Activated CD8-positive, alpha-beta T cell treated with anti-CD3 and anti-CD28 coated beads for 36 hours (primary cell): Measurements from ENCODE around the gene ZNF48. TPM values are rescaled to one million over a fixed set of nuclear protein-coding genes. Genes with fewer than 3 reads are reported as not detected.

Experiments
- ATAC-seq: fragments of 200-7000 bp; cut with Tn5 transposase; one replicate; pipeline ENCODE4 v1.10.0; 2021; ENCODE audit warnings: mild to moderate bottlenecking, moderate library complexity
- CTCF ChIA-PET: fragments of 350-600 bp; sonication (Branson Sonifier 250); formaldehyde crosslinking; loops from one replicate; lab custom pipeline; 2021; ENCODE audit warnings: antibody characterized with exemption; lab: Charles Lee
- POLR2A ChIA-PET: fragments of 350-600 bp; sonication (Branson Sonifier 250); formaldehyde crosslinking; loops from one replicate; lab custom pipeline; 2021; ENCODE audit warnings: antibody characterized with exemption; lab: Charles Lee
- DNase-seq: peaks from one replicate; pipeline ENCODE4 v3.0.0-alpha.2; 2020
- H3K27ac Mint-ChIP-seq: one replicate; pipeline ENCODE4 v1.8.0; 2021; ENCODE audit warnings: mild to moderate bottlenecking, mixed read lengths
- H3K27me3 Mint-ChIP-seq: one replicate; pipeline ENCODE4 v1.8.0; 2021; ENCODE audit warnings: mixed read lengths
- H3K36me3 Mint-ChIP-seq: one replicate; pipeline ENCODE4 v1.8.0; 2021; ENCODE audit warnings: low read depth, mixed read lengths
- H3K4me1 Mint-ChIP-seq: one replicate; pipeline ENCODE4 v1.8.0; 2021; ENCODE audit warnings: low read depth, mixed read lengths
- H3K4me3 Mint-ChIP-seq: one replicate; pipeline ENCODE4 v1.8.0; 2021; ENCODE audit warnings: mild to moderate bottlenecking, moderate library complexity, mixed read lengths
- H3K9me3 Mint-ChIP-seq: one replicate; pipeline ENCODE4 v1.8.0; 2021; ENCODE audit warnings: mixed read lengths
- intact Hi-C: fragments of 100-400 bp; cut with micrococcal nuclease; formaldehyde crosslinking; loops from one replicate; pipeline ENCODE4 v1.10.0; 2022
- total RNA-seq, 2 experiments: library from RNA; stranded (reverse); gene quantifications; one replicate each; pipeline ENCODE4 v1.2.3, GENCODE V29; 2021
- TF ChIP-seq, protein P1 (sequence below): fragments of 200-600 bp; IDR thresholded peaks from one replicate; pipeline ENCODE4 v1.8.0; 2022; ENCODE audit warnings: antibody characterized with exemption, mild to moderate bottlenecking

Gene ZNF48
- total RNA-seq, 2 experiments from 2014 or later: 10.4 to 10.9 TPM

GRCh38 chr16:30371248-30371816, 23.9 kb upstream of the ZNF48 start:
- H3K4me1 Mint-ChIP-seq: peaks cover 33% of the 10 kb centered on the region
- POLR2A ChIA-PET: interaction anchor here (0.7 to 8.0 kb wide), 10 partner anchors 11 to 325 kb away, joined by 3 to 73 read pairs (median 3); partner anchors contain the start of genes ALDOA, CD2BP2, ITGAL and SEPTIN1
- ATAC-seq (no peak), DNase-seq (no peak)
- peak overlapping the region; percentile 92 for H3K27ac Mint-ChIP-seq
- peak overlapping the region; percentile 75 for H3K4me3 Mint-ChIP-seq
- intact Hi-C loops: loop anchor here (5.0 to 10.0 kb wide), 3 partner anchors 36 to 307 kb away; partner anchors contain the start of genes ALDOA, TBX6, YPEL3 and ZNF771
- TF ChIP-seq, protein P1, sequence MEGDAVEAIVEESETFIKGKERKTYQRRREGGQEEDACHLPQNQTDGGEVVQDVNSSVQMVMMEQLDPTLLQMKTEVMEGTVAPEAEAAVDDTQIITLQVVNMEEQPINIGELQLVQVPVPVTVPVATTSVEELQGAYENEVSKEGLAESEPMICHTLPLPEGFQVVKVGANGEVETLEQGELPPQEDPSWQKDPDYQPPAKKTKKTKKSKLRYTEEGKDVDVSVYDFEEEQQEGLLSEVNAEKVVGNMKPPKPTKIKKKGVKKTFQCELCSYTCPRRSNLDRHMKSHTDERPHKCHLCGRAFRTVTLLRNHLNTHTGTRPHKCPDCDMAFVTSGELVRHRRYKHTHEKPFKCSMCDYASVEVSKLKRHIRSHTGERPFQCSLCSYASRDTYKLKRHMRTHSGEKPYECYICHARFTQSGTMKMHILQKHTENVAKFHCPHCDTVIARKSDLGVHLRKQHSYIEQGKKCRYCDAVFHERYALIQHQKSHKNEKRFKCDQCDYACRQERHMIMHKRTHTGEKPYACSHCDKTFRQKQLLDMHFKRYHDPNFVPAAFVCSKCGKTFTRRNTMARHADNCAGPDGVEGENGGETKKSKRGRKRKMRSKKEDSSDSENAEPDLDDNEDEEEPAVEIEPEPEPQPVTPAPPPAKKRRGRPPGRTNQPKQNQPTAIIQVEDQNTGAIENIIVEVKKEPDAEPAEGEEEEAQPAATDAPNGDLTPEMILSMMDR: no peak
- CTCF ChIA-PET: interaction anchor here (0.7 to 2.3 kb wide), 13 partner anchors 9 to 244 kb away, joined by 3 to 19 read pairs (median 3); partner anchors contain the start of genes DCTPP1, ZNF48 and ZNF771
- H3K9me3 Mint-ChIP-seq: no peaks in the 10 kb centered on the region
- H3K27me3 Mint-ChIP-seq: no peaks in the 10 kb centered on the region
- peaks cover 24% of the 10 kb centered on the region for H3K36me3 Mint-ChIP-seq

DNA sequence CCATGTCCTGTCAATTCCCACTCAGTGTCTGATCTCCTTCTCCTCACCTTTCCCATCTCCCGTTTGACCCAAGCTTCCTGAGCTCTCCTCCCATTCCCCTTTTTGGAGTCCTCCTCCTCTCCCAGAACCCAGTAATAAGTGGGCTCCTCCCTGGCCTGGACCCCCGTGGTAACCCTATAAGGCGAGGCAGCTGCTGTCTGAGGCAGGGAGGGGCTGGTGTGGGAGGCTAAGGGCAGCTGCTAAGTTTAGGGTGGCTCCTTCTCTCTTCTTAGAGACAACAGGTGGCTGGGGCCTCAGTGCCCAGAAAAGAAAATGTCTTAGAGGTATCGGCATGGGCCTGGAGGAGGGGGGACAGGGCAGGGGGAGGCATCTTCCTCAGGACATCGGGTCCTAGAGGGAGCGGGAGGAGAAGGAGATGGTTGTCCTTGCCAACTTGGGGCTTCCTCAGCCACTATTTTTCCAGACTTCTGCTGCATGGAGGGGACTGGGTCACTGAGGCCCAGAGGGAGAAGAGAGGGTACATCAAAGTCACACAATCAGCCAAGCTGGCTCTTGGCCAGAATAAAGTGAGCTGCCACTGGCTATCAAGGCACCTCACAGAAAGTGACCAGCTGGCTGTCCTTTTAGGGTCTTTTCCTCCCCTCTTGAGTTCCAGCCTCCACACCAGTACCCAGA, 23.0 kb upstream of the ZNF48 start:
- ATAC-seq: no peak
- no peak for DNase-seq
- H3K9me3 Mint-ChIP-seq: no peaks in the 10 kb centered on the region
- H3K27me3 Mint-ChIP-seq: no peaks in the 10 kb centered on the region
- CTCF ChIA-PET: interaction anchor here (1.0 to 2.3 kb wide), 5 partner anchors 23 to 243 kb away, joined by 3 to 19 read pairs (median 3); partner anchors contain the start of gene ZNF48
- peak overlapping the region; percentile 92 for H3K27ac Mint-ChIP-seq
- TF ChIP-seq, protein P1: no peak
- POLR2A ChIA-PET: interaction anchor here (0.7 to 8.0 kb wide), 6 partner anchors 10 to 190 kb away, joined by 3 to 73 read pairs (median 3); partner anchors contain the start of genes CD2BP2, ITGAL, SEPTIN1 and ZNF48
- H3K36me3 Mint-ChIP-seq: peaks cover 18% of the 10 kb centered on the region
- peaks cover 33% of the 10 kb centered on the region for H3K4me1 Mint-ChIP-seq
- intact Hi-C loops: loop anchor here (5.0 to 10.0 kb wide), 3 partner anchors 35 to 307 kb away; partner anchors contain the start of genes ALDOA, TBX6, YPEL3 and ZNF771
- H3K4me3 Mint-ChIP-seq: peak overlapping the region; percentile 75

GRCh38 chr16:30372725-30373124, 22.5 kb upstream of the ZNF48 start:
- H3K4me3 Mint-ChIP-seq: no peak overlapping the region
- DNase-seq (no peak), ATAC-seq (no peak)
- ChIA-PET CTCF (interaction anchor here (1.5 to 2.3 kb wide), 2 partner anchors 37 to 243 kb away, joined by 3 to 19 read pairs; no protein-coding TSS in a partner anchor), POLR2A (interaction anchor here (2.3 to 8.0 kb wide), 2 partner anchors 10 to 15 kb away, joined by 14 to 73 read pairs; partner anchors contain the start of genes CD2BP2 and SEPTIN1)
- intact Hi-C loops: loop anchor here (5.0 to 10.0 kb wide), 3 partner anchors 35 to 308 kb away; partner anchors contain the start of genes ALDOA, TBX6, YPEL3 and ZNF771
- H3K27me3 Mint-ChIP-seq: no peaks in the 10 kb centered on the region
- peak overlapping the region; percentile 92 for H3K27ac Mint-ChIP-seq
- H3K36me3 Mint-ChIP-seq: peaks cover 12% of the 10 kb centered on the region
- H3K4me1 Mint-ChIP-seq: peaks cover 30% of the 10 kb centered on the region
- TF ChIP-seq, protein P1: no peak
- no peaks in the 10 kb centered on the region for H3K9me3 Mint-ChIP-seq

DNA sequence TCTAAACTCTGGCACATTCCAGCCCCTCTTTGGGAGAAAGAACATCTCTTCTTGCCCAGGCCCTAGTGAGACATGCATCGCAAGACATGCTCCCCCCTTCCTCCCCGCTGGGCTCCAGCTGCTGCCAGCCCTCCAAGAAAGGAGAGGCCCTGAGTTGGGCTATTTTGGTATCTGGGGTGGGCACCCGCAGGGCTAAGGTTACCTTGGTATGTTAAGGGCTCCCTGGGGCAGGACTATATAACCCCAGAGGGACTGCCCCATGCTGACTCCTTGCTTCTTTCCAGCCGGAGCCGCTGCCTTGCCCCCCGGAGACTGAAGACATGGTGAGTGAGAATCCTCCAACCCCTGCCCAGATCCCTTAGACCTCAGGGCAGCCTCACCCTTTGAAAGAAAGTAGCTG, 20.7 kb upstream of the ZNF48 start, which contains the start of gene MYL11:
TSS of gene MYL11 (plus strand) at position 265 of the 400 bp plus-strand sequence. CDS start at position 321, 56 bp downstream.
- no peak for DNase-seq
- Mint-ChIP-seq H3K36me3 (peaks cover 15% of the 10 kb centered on the region), H3K9me3 (no peaks in the 10 kb centered on the region), H3K4me1 (peaks cover 30% of the 10 kb centered on the region), H3K4me3 (no peak within 1 kb of the TSS), H3K27ac (peak within 1 kb of the TSS; percentile 68), H3K27me3 (no peaks in the 10 kb centered on the region)
- ChIA-PET POLR2A (interaction anchor here (0.6 to 8.0 kb wide), 3 partner anchors 8 to 92 kb away, joined by 3 to 73 read pairs (median 4); partner anchors contain the start of gene CD2BP2), CTCF (no interaction called here)
- intact Hi-C loops: loop anchor here (5.0 to 10.0 kb wide), 3 partner anchors 33 to 310 kb away; partner anchors contain the start of genes ALDOA, TBX6, YPEL3 and ZNF771
- ATAC-seq: no peak
- TF ChIP-seq, protein P1: no peak
